DLD1 (cell line): ENCODE results near the gene TTC13.

Experiments used
- in situ Hi-C: cut with HindIII; loops from 2 replicates; pipeline ENCODE4 v1.10.0; 2017; ENCODE audit warnings: low sequenced_read_pairs

TTC13 gene

DNA sequence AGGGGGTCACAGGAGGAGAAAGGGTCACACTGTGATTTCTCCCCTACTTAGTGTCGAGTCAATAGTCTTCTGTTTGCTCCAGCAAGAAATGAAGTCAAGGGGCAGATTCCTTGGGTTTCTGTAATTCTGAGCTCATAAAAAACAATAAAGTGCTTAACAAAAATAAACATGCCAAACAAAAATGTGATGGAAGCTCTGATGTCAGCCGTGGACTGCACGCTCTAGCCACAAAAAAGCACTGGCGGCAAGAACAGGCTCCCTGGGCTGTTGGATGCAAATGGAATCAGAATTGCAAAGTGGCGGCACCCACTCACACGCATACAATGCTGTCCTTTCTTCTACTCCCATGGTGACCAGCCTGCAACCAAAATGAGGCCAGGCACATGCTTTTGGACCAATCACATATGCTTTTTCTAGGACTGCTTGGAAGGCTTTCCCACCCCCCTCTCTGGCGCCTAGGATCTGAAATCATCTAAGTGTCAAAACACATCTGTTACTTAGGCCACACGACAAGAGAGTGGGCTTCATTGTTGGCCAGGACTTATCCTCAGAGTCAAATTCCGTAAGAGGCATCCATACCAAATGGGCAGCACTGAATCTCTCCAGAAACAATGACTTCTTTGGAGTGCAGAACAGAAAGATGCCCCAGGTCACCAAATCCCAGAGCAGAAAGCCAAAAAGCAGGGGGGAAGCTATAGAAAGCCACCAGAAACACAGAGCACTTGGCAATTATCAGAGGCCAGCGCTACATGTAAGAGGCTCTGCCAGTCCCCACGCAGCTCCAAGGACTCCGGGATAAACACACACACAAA, 119.5 kb downstream of the TTC13 start:
- in situ Hi-C loops: no loop called here

DNA sequence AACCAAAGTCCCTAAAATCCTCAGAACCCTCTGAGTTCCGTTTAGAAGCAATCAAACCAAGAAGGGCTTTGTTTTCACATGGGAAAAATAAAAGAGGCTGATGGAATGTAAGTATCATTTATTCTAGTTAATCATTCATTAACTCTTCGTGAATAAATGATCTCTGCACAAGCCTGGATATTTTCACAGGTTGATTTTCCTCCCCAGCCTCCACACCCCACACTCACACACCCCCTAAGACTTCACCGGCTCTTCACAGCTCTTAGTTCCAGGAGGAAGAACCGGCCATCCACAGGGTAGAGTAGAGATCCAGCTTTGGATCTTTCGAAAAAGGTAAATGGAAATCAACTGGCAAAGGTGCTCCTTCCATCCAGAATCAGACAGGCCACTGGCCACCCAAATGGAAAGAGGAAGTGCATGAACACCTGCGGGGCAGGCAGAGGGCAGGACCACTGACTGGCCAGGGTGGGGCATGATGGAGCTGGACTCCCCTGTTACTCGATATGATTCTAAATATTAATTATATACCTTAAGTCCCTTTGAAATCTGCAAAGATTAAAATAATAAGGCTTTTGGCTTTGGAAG, 120.3 kb downstream of the TTC13 start:
- in situ Hi-C loops: no loop called here

DNA sequence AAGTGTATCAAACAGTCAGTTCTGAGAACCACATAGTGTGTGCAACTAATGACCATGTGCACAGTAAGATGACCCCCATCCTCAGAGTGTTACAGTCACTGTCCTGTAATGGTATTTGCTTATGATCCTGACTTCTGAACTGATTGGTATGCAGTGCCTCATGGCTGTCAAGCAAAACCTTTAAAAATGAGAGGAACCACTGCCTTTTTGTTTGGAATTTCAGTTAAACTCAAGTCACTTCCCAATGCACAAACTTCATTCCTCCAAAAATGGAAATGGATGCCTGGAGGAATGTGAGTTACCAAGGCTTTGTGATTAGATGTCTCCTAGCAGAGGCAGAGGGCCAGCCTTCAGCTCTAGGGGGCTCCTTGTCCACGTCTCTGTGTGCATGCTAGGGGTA, 120.8 kb downstream of the TTC13 start:
- in situ Hi-C loops: no loop called here

DNA sequence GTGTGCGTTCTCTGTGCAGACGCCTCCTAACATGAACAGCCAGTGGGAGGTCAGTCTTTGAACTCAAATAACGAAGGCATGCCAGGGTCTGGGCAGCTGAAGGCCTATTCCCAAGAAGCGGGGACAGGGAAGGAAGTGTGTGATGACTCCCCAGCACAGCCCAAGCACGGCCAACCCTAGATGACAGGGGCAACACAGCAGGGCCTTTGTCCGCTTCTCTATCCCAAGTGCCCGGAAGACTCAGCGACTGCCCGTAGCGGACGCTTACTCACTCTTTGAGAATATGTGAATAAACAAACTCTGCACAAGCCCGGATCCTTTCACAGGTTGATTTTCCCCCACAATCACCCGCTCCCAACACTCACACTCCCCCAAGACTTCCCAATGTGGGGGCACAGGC, 121.6 kb downstream of the TTC13 start:
- in situ Hi-C loops: no loop called here
